Neural cell (in vitro differentiated cells): ENCODE measurements around the gene C1orf226. TPM values are rescaled to one million over a fixed set of nuclear protein-coding genes. Genes with fewer than 3 reads are reported as not detected.

Experiments used
- H2AFZ ChIP-seq: fragments of 200-600, 300-800 bp; sonication (generic), shearing (Covaris generic); 2 replicates; pipeline ENCODE4 v1.6.0; 2014; ENCODE audit warnings: low read depth, mild to moderate bottlenecking, antibody characterized with exemption, low read length, moderate library complexity
- H3F3A ChIP-seq: fragments of 200-600 bp; shearing (Covaris generic); 2 replicates; pipeline ENCODE4 v1.6.1; 2016; ENCODE audit warnings: mild to moderate bottlenecking, moderate library complexity, mixed read lengths, antibody characterized with exemption, low read length; ENCODE audit not compliant: insufficient read depth, poor library complexity, severe bottlenecking
- H3K27ac ChIP-seq: fragments of 200-600, 300-800 bp; sonication (generic), shearing (Covaris generic); 2 replicates; pipeline ENCODE4 v1.5.1; 2014; ENCODE audit warnings: mild to moderate bottlenecking, low read length, moderate library complexity
- H3K27me3 ChIP-seq: fragments of 300-800, 200-600 bp; sonication (generic), shearing (Covaris generic); 2 replicates; pipeline ENCODE4 v1.6.0; 2014; ENCODE audit warnings: mild to moderate bottlenecking, low read depth, low read length, moderate library complexity; ENCODE audit not compliant: insufficient read depth
- H3K36me3 ChIP-seq: fragments of 300-800, 200-600 bp; sonication (generic), shearing (Covaris generic); 2 replicates; pipeline ENCODE4 v1.5.1; 2014; ENCODE audit warnings: mild to moderate bottlenecking, antibody characterized with exemption, low read length, moderate library complexity; ENCODE audit not compliant: insufficient read depth
- H3K4me2 ChIP-seq: fragments of 300-800, 200-600 bp; sonication (generic), shearing (Covaris generic); 2 replicates; pipeline ENCODE4 v1.6.0; 2014; ENCODE audit warnings: mild to moderate bottlenecking, low read length
- H3K4me3 ChIP-seq: fragments of 300-800, 200-600 bp; sonication (generic), shearing (Covaris generic); 2 replicates; pipeline ENCODE4 v1.5.1; 2014; ENCODE audit warnings: mild to moderate bottlenecking, low read length, moderate library complexity
- H3K79me2 ChIP-seq: fragments of 200-600 bp; shearing (Covaris generic); replicated peaks from 2 replicates; pipeline ENCODE4 v1.6.0; 2014; ENCODE audit warnings: mild to moderate bottlenecking, low read length, moderate library complexity; ENCODE audit not compliant: insufficient read depth
- H3K9ac ChIP-seq: fragments of 300-800, 200-600 bp; sonication (generic), shearing (Covaris generic); 2 replicates; pipeline ENCODE4 v1.6.1; 2016; ENCODE audit warnings: mild to moderate bottlenecking, low read length, mixed read lengths
- H3K9me2 ChIP-seq: fragments of 200-600 bp; shearing (Covaris generic); 2 replicates; pipeline ENCODE4 v1.6.1; 2016; ENCODE audit warnings: mild to moderate bottlenecking, low read length, mixed read lengths; ENCODE audit not compliant: insufficient read depth
- H3K9me3 ChIP-seq: fragments of 200-600, 300-800 bp; sonication (generic), shearing (Covaris generic); 2 replicates; pipeline ENCODE4 v1.6.1; 2016; ENCODE audit warnings: mild to moderate bottlenecking, mixed run types, low read length, moderate library complexity, mixed read lengths
- H4K20me1 ChIP-seq: fragments of 200-600 bp; shearing (Covaris generic); 2 replicates; pipeline ENCODE4 v1.6.1; 2016; ENCODE audit warnings: mild to moderate bottlenecking, mixed run types; ENCODE audit not compliant: insufficient read depth
- CTCF ChIP-seq: fragments of 450-650 bp; IDR thresholded peaks from 2 replicates; pipeline ENCODE4 v1.5.1; 2014; ENCODE audit warnings: antibody characterized with exemption, mild to moderate bottlenecking, moderate library complexity; ENCODE audit not compliant: poor library complexity, severe bottlenecking
- EP300 ChIP-seq: fragments of 450-650 bp; conservative IDR thresholded peaks from 2 replicates; pipeline ENCODE4 v1.6.1; 2014; ENCODE audit warnings: antibody characterized with exemption, mild to moderate bottlenecking, moderate library complexity; ENCODE audit not compliant: poor library complexity, severe bottlenecking
- EZH2 ChIP-seq: fragments of 200-600, 300-800 bp; shearing (Covaris generic), sonication (generic); IDR thresholded peaks from 2 replicates; pipeline ENCODE4 v1.6.1; 2014; ENCODE audit warnings: antibody characterized with exemption, low read length, borderline replicate concordance, mild to moderate bottlenecking; ENCODE audit not compliant: insufficient read depth, poor library complexity, severe bottlenecking
- MXI1 ChIP-seq: fragments of 450-650 bp; conservative IDR thresholded peaks from 2 replicates; pipeline ENCODE4 v1.6.1; 2014; ENCODE audit warnings: antibody characterized with exemption, mild to moderate bottlenecking; ENCODE audit not compliant: poor library complexity, severe bottlenecking
- POLR2AphosphoS5 ChIP-seq: IDR thresholded peaks from 2 replicates; pipeline ENCODE4 v1.6.1; 2012
- RAD21 ChIP-seq: fragments of 450-650 bp; conservative IDR thresholded peaks from 2 replicates; pipeline ENCODE4 v1.6.1; 2014; ENCODE audit warnings: antibody characterized with exemption, mild to moderate bottlenecking, moderate library complexity
- REST ChIP-seq: IDR thresholded peaks from 2 replicates; pipeline ENCODE4 v1.6.1; 2012; ENCODE audit warnings: borderline replicate concordance
- SMC3 ChIP-seq: fragments of 450-650 bp; conservative IDR thresholded peaks from 2 replicates; pipeline ENCODE4 v1.6.1; 2014; ENCODE audit warnings: antibody characterized with exemption, mild to moderate bottlenecking, moderate library complexity; ENCODE audit not compliant: poor library complexity
- TAF1 ChIP-seq: IDR thresholded peaks from 2 replicates; pipeline ENCODE4 v1.6.1; 2012; ENCODE audit warnings: low read depth
- polyA plus RNA-seq: library from polyadenylated mRNA; depleted of rRNA; stranded (reverse); fragments of >200 nt; gene quantifications from 2 replicates; pipeline ENCODE4 v1.2.3, GENCODE V29; 2014

The C1orf226 gene
- polyA plus RNA-seq, 1 donor from 2014 or later: 6.7 TPM

- no peak overlapping the region for H3K4me3 ChIP-seq
- no peaks in the 10 kb centered on the region for H3K9me3 ChIP-seq
- no peak overlapping the region for H3K9ac ChIP-seq
- TF ChIP-seq TAF1 (no peak), RAD21 (no peak), REST (no peak), POLR2AphosphoS5 (no peak), EP300 (no peak), CTCF (no peak), MXI1 (no peak), SMC3 (no peak), EZH2 (no peak)
- no peaks in the 10 kb centered on the region for H3K9me2 ChIP-seq
- H4K20me1 ChIP-seq: no peaks in the 10 kb centered on the region
- H3K27ac ChIP-seq: no peak overlapping the region
- no peak overlapping the region for H3K4me2 ChIP-seq
- H2AFZ ChIP-seq: no peak overlapping the region
- H3K79me2 ChIP-seq: no peaks in the 10 kb centered on the region
- H3F3A ChIP-seq: peaks cover 3% of the 10 kb centered on the region
- no peaks in the 10 kb centered on the region for H3K36me3 ChIP-seq
- H3K27me3 ChIP-seq: no peaks in the 10 kb centered on the region
Measured at GRCh38 chr1:162389021-162389818, 7.7 kb downstream of the C1orf226 start.

- Histone ChIP-seq H3F3A (peaks cover 3% of the 10 kb centered on the region), H3K79me2 (no peaks in the 10 kb centered on the region), H3K27ac (no peak overlapping the region), H4K20me1 (no peaks in the 10 kb centered on the region), H2AFZ (no peak overlapping the region), H3K27me3 (no peaks in the 10 kb centered on the region), H3K4me3 (no peak overlapping the region), H3K4me2 (no peak overlapping the region), H3K36me3 (no peaks in the 10 kb centered on the region), H3K9me3 (no peaks in the 10 kb centered on the region), H3K9me2 (no peaks in the 10 kb centered on the region), H3K9ac (no peak overlapping the region)
- TF ChIP-seq TAF1 (no peak), EZH2 (no peak), REST (no peak), EP300 (no peak), POLR2AphosphoS5 (no peak), MXI1 (no peak), RAD21 (no peak), CTCF (no peak), SMC3 (no peak)
Measured at GRCh38 chr1:162389971-162390370, 8.4 kb downstream of the C1orf226 start.
